Measurements from ENCODE around the gene OPCML.
A peak's percentile ranks its signal among the peaks of the same experiment; 100 is the strongest.

Gene OPCML

GRCh38 chr11:132579634-132580327 lies 952.5 kb downstream of the OPCML start:
- no peak for DNase-seq

- no peak for DNase-seq
Measured at GRCh38 chr11:132579136-132579535, 953.2 kb downstream of the OPCML start.

GRCh38 chr11:132578580-132578979 lies 953.7 kb downstream of the OPCML start:
- DNase-seq = no peak

GRCh38 chr11:132576706-132577105 lies 955.6 kb downstream of the OPCML start:
- no peak for DNase-seq

GRCh38 chr11:132564091-132564885 lies 968.0 kb downstream of the OPCML start:
- no peak for DNase-seq

- DNase-seq = no peak
Measured at GRCh38 chr11:132563050-132563449, 969.3 kb downstream of the OPCML start.

GRCh38 chr11:132561937-132562336 lies 970.4 kb downstream of the OPCML start:
- DNase-seq = no peak

GRCh38 chr11:132559331-132560036 lies 972.8 kb downstream of the OPCML start:
- DNase-seq = peak; percentile 42

GRCh38 chr11:132556316-132556715 lies 976.0 kb downstream of the OPCML start:
- DNase-seq = no peak

GRCh38 chr11:132555617-132556016 lies 976.7 kb downstream of the OPCML start:
- DNase-seq = no peak

GRCh38 chr11:132551016-132551415 lies 981.3 kb downstream of the OPCML start:
- no peak for DNase-seq

GRCh38 chr11:132549561-132549960 lies 982.7 kb downstream of the OPCML start:
- DNase-seq = no peak

GRCh38 chr11:132549001-132549400 lies 983.3 kb downstream of the OPCML start:
- DNase-seq = no peak

- DNase-seq = no peak
Measured at GRCh38 chr11:132544007-132544406, 988.3 kb downstream of the OPCML start.

- DNase-seq = no peak
Measured at GRCh38 chr11:132541794-132542193, 990.5 kb downstream of the OPCML start.

- DNase-seq = no peak
Measured at GRCh38 chr11:132540581-132540980, 991.7 kb downstream of the OPCML start.

GRCh38 chr11:132539590-132540368 lies 992.5 kb downstream of the OPCML start:
- DNase-seq = peak; percentile 60

- DNase-seq = no peak
Measured at GRCh38 chr11:132538642-132539041, 993.7 kb downstream of the OPCML start.

GRCh38 chr11:132535830-132536229 lies 996.5 kb downstream of the OPCML start:
- no peak for DNase-seq

GRCh38 chr11:132531921-132532320 lies 1000.4 kb downstream of the OPCML start:
- DNase-seq = no peak

- no peak for DNase-seq
Measured at GRCh38 chr11:132528181-132528580, 1004.1 kb downstream of the OPCML start.

- no peak for DNase-seq
Measured at GRCh38 chr11:132523929-132524328, 1008.4 kb downstream of the OPCML start.

- DNase-seq = no peak
Measured at GRCh38 chr11:132520199-132520598, 1012.1 kb downstream of the OPCML start.
